Epithelial cell of prostate (primary cell): ENCODE measurements around the gene IFNL3.
"Not testable (repeated sequence)": the region's sequence is repeated elsewhere in the genome, so short reads cannot be mapped to it uniquely, and the experiment has no call there.

ENCODE experiments used
- DNase-seq: peaks from one replicate; pipeline ENCODE4 v3.0.0-alpha.2; 2011; ENCODE audit warnings: low read depth, low spot score
- H3K27ac ChIP-seq: fragments of 450-650 bp; 2 replicates; pipeline ENCODE4 v1.5.1; 2017; ENCODE audit warnings: mild to moderate bottlenecking

The IFNL3 gene

DNA sequence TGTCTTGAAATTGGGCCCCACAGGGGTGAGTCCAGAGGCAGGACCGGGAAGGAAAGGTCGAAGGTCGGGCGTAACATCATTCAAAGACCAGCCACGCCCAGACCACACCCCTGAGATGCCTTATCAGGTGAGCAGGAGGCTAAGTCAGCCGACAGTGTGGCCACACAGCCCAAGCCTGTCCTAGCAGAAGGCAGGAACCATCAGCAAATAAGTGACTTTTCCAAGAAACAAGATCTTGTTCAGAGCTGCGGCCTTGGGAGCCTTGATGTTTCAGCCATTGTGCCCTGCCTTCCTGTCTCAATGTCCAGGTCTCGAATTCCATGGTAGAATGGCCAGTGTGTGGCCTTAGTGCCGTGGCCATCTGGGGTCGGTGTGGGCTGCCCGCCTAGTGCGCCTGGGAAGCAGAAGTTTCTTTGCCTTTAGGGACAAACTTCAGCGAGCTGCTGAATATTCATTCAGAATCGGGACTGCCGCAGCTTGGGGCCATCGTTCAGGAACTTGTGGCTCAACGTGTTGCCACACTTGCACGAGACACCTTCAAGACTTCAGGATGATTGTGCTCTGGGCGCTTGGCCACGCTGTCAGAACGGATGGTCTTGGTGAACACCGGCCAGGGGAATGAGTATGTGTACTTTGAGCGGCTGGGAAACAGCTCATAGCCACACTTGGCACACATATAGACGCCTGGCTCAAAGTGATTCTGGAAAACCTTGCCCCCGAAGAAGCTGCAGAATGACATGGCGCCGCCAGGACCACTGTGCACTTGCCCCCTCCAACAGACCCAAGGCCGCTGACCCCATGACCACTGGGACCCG is 9.9 kb upstream of the IFNL3 start:
- H3K27ac ChIP-seq = no peak overlapping the region
- DNase-seq = no peak

DNA sequence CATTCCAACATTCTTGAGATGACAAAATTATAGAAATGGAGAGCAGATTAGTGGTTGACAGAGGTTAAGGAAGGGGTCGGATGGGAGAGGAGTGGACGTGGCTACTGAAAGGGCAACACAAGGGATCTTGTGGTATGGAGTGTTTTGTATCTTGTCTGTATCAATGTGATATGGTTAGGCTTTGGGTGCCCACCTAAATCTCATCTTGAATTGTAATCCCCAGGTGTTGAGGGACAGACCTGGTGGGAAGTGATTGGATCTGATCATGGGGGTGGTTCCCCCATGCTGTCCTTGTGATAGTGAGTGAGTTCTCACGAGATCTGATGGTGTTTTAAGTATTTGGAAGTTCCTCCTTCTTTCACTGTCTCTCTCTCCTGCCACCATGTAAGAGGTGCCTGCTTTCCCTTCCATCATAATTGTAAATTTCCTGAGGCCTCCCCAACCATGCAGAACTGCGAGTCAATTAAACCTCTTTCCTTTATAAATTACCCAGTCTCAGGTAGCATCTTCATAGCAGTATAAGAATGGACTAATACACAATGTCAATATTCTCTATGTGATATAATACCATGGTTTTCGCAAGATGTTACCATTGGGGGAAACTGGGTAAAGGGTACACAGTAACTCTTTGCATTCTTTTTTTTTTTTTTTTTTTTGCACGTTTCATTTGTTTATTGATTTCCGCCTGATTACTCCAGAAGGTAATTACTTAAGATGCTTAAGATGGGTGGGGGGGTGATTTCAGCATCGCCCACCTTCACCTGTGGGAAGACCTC is 8.8 kb upstream of the IFNL3 start:
- no peak for DNase-seq
- no peak overlapping the region for H3K27ac ChIP-seq

DNA sequence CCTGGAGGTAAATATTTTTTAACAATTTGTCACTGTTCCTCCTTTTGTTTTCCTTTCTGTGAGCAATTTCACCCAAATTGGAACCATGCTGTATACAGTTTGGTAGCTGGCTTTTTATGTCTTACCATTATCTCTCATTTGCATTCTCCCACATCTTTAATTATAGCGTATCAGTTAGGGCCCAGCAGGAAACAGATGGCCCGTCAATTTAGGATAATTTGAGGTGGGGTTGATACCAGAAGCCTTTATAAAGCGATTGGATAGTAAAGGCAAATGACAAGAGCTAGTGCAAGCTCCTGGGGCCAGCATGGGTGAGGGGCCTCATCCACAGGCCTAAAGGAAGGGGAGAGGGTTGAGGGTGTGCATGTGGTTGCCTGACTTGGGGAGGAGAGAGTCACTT is 7.7 kb upstream of the IFNL3 start:
- no peak for DNase-seq
- H3K27ac ChIP-seq = no peak overlapping the region

DNA sequence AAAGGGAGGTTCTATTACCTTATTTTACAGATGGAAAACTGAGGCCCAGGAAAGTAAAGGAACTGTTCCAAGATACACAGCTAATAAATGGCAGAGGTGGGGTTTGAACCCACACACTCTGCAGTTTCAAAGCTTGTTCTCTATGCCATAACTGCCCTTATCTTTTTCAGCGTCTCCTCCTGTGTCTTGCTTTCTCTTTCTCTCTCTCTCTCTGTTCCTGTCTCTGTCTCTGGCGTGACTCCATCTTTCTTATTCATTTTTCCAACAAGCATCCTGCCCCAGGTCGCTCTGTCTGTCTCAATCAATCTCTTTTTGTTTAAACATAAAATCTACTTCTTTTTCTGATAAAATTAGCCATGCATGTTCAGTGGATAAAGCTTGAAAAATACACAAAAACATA is 7.0 kb upstream of the IFNL3 start:
- H3K27ac ChIP-seq = no peak overlapping the region
- DNase-seq = no peak

DNA sequence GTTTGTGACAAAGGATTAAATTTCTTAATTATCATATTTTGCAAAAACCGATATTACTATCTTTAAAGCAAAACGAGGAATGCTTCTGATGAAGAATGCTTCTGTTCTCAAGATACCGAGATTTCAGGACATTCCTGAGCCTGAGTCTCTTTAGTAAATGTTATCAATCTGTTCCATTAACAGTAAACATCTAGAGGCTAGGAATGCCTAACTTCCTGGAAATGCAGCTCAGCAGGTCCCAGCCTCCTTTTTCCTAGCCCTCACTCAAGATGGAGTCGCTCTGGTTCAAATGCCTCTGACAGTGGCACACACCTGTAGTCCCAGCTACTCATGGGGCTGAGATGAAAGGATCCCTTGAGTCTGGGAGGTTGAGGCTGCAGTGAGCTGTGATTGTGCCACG is 6.3 kb upstream of the IFNL3 start:
- no peak for DNase-seq
- H3K27ac ChIP-seq = no peak overlapping the region

DNA sequence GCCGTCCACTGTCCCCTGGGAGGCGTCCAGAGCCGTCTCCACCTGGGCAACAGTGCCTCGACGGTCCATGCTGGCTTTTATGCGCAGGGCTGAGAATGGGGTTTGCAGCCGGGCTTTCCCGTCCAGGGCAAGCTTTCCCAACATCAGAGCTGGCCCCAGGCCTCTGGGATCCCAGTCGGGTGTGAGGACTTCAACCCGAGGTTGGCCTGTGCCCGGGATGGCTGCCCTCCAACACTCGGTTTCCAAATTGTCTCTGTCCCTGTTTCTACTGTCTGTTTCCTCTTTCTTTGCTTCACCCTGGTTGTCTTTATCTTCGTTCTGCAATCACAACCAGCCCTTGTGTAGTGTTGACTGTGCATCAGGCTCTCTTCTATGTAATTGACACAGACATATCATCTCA is 4.0 kb upstream of the IFNL3 start, which contains the start of gene IFNL4:
Gene IFNL4, minus strand, starts transcription at position 51 of the 400 bp plus-strand sequence.
- no peak for DNase-seq
- H3K27ac ChIP-seq = no peak within 1 kb of the TSS

DNA sequence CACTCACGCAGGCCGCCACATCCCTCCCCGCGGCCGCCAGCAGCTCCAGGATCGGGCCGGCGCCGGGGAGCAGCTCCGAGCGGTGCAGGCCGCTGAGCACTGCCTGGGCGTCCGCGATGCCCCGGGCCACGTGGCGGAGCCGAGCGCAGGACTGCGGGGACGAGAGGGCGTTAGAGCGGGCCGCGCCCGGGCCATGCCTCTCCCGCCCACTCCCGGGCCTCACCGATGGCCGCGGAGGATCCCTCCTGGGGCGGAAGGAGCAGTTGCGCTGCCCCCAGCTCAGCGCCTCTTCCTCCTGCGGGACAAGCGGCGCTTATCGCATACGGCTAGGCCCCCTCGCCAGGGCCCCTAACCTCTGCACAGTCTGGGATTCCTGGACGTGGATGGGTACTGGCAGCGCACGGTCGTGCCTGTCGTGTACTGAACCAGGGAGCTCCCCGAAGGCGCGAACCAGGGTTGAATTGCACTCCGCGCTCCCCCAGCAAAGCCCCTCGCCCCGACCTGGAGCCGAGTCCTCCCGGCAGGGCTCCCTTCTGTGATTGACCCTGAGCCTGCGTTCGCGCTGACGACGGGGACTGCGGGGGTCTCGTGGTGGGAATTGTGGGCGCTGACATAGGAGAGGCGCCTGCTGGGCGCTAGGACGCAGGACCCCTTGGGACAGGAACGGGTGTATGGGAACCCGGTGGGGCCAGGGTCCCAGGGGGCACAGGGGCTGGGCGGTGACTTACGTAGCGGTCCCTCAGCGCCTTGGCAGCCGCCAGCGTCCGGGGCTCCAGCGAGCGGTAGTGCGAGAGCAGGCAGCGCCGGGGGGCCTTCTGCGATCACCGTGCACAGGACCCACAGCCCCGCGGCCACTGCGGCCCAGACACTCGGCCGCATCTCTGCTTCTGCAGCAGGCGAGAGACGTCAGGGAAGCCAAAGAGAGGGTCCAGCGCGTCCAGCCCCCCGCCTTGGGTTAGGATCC is 3.2 kb upstream of the IFNL3 start:
- no peak for DNase-seq
- H3K27ac ChIP-seq = no peak overlapping the region

DNA sequence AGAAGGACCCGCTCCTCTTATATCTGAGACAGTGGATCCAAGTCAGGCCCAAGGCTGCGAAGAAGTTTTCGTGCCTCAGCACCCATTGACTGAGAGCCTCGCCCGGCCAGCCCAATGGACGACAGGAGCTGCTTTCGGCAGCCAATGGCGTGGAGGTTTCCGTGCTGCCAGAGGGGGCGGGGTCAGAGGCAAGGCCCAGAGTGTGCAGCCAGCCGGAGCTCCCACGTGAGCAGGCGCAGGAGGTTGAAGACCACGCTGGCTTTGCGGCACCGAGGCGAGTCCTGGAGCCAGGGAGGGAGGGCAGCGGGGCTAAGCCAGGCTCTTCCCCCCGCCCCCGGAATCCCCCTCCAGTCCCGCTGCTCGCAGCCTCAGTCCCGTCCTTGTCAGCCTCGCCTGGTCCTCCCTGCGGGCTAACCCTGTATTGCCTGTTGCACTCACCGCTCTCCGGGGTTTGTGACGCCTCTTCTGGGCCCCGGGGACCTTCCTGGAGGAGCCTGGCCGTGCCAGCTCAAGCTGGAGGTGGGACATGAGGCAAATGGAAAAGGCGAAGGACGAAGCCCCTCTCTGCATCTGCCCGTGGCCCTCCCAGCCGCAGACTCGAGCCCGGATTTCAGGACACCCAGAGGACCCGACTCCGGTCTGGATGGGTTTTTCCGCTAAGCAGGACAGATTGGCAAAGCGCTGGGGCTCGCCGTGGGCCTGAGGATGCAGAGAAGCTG is 2.3 kb upstream of the IFNL3 start:
- no peak overlapping the region for H3K27ac ChIP-seq
- DNase-seq = no peak

DNA sequence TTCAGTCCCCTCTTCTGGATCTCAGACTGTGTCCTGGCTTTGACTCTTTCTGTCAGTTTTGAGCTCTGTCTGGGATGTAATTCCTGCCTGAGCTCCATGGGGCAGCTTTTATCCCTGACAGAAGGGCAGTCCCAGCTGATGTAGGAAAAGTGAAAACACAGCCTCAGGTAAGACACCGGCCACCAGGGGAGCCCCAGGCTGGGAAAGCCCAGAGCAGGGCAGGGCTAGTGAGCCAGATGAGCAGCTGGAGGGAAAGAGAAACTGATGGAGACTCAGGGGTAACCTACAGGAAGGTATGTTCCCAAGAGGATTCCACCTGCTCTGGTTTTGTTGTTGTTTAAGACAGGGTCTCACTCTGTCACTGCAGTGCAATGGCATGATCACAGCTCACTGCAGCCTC is 360 bp upstream of the IFNL3 start:
- not testable (repeated sequence) for H3K27ac ChIP-seq, DNase-seq

DNA sequence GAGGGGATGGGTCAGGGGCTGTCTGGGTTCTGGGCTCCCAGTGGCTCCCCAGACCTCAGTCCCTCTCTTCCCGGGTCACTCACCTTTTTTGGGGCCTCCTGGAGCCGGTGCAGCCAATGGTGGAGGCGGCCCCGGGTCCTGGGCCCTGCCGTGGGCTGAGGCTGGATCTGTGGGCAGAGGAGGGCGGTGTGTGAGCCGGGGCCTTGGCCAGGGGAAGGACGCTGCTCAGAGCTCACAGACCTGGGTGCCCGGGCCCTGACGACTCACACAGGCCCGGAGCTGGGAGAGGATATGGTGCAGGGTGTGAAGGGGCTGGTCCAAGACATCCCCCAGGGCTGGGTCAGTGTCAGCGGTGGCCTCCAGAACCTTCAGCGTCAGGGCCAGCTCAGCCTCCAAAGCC is 1.1 kb downstream of the IFNL3 start:
- not testable (repeated sequence) for H3K27ac ChIP-seq, DNase-seq

DNA sequence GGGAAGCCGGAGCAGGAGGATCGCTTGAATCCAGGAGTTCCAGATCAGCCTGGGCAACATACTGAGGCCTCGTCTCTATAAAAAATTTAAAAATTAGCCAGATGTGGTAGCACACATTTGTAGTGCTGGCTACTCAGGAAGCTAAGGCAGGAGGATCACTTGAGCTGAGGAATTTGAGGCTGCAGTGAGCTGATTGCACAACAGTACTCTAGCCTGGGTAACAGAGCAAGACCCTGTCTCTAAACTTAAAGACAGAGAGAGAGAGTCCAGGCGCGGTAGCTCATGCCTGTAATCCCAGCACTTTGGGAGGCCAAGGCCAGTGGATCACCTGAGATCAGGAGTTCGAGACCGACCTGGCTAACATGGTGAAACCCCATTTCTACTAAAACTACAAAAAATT is 4.4 kb downstream of the IFNL3 start:
- no peak overlapping the region for H3K27ac ChIP-seq
- DNase-seq = no peak

DNA sequence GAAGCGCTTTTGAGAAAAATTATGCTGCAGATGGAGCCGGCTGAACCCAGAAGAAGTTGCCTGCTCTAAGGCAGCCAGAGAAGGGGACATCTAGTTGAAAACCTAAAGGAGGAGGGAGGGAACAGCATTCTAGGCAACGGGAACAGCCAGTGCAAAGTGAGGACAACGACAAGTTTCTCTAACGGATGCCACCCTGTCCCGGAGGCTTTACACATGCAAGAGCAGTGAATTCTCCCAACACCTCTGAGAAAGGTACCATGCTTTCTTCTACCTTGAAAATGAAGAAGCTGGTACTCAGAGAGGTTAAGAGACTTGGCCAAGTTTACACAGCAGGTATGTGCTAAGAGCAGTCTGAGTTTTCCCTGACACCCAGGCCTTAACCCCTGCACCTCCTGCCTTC is 5.9 kb downstream of the IFNL3 start:
- DNase-seq = no peak
- H3K27ac ChIP-seq = no peak overlapping the region

DNA sequence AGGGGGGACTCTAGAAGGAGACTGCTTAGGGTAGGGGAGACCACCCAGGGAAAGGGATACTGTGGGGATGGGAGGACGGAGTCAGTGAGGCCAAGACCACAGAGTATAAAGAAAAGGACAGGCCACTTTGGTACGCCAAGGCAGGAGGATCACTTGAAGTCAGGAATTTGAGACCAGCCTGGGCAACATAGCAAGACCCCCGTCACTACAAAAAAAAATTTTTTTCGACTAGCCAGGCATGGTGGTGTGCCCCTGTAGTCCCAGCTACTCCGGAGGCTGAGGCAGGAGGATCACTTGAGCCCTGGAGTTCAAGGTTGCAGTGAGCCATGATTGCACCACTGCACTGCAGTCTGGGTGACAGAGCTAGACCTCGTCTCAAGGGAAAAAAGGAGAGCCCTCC is 6.6 kb downstream of the IFNL3 start:
- H3K27ac ChIP-seq = no peak overlapping the region
- DNase-seq = no peak

DNA sequence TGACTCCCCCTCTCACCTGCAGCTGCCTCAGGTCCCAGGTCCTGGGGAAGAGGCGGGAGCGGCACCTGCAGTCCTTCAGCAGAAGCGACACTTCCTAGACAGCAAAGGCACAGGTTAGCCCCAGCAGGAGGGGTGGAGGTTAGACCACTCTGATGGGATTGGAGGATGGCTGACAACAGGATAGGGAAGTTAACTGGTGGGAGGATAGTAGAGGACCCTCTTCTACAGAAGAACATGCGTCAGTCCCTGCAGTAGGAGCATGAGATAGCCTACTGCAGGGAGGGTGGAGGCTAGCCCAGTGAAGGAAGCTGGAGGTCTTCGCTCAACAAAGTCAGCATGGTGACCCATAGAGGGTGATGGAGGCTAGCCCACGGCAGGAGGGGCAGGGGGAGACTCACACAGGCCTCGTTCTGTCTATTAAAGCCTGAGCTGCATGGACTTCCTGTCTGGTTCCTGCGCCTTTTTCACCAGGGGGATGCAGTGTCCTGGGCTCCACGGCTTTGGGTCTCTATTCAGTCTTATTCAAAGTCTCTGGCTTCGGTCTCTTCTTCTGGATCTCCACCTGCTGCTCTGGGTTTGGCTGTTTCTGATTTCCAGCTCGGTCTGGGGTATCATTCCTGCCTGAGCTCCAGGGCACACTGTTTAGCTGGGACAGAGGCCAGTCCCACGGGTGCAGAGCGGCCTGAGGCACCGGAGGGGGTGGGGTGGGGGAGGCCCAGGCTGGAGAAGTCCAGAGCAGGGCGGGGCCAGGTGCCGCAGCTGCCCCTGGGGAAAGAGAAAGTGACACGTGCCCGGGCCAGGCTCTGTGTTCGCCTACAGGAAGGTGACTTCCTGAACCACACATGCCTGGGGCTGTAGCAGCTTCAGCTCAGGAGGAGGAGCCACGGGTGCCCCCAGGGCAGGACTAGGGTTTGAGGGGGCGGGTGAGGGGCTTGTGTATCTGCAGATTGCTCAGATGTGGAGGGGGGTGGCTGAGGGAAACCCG is 7.3 kb downstream of the IFNL3 start:
- no peak for DNase-seq
- no peak overlapping the region for H3K27ac ChIP-seq

DNA sequence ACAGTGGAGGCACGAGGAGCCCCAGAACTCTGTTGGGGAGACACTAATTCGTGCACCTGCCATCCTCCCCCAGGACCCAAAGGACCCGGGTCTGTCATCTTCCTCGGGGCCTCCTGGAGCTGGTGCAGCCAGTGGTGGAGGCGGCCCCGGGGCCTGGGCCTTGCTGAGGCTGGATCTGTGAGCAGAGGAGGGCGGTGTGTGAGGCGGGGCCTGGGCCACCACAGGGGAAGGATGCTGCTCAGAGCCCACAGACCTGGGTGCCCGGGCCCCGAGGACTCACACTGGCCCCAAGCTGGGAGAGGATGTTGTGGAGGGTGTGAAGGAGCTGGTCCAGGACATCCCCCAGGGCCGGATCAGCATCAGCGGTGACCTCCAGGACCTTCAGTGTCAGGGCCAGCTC is 8.3 kb downstream of the IFNL3 start:
- H3K27ac ChIP-seq = no peak overlapping the region
- no peak for DNase-seq

DNA sequence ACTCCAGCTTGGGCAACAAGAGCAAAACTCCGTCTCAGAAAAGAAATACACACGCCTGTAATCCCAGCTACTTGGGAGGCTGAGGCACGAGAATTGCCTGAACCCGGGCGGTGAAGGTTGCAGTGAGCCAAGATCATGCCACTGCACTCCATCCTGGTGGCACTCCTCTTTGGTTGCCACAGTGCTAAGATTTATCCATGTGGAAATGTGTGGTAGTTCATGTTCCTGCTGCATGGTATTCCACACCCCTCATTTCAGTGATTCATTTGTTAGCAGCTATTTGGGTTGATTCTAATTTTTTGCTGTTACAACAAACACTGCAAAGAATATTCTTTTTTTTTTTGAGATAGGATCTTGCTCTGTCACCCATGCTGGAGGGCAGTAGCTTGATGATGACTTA is 12.1 kb downstream of the IFNL3 start:
- no peak for DNase-seq
- no peak overlapping the region for H3K27ac ChIP-seq

DNA sequence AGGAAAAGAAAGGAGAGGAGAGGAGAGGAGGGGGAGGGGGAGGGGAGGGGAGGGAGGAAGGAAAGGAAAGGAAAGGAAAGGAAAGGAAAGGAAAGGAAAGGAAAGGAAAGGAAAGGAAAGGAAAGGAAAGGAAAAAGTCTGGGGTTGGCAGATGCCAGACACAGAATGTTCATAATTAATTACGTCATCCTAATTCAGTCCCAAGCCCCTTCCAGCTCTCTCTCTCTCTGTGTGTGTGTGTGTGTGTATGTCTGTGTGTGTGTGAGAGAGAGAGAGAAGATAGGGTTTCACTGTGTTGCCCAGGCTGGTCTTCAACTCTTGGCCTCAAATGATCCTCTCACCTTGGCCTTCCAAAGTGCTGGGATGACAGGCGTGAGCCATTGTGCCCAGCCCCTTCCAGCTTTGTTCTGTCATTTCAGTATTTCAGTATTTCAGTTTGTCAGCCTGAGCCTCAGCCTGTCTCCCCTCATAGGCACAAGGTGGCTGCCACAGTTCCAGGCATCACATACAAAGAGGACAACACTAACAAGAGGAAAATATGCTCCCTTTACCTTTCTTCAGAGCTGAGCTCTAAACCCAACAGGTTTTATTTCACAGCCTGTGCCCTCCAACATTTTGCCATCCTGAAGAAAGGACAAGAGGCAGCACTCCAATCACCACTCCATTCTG is 14.6 kb downstream of the IFNL3 start:
- no peak overlapping the region for H3K27ac ChIP-seq
- DNase-seq = no peak

DNA sequence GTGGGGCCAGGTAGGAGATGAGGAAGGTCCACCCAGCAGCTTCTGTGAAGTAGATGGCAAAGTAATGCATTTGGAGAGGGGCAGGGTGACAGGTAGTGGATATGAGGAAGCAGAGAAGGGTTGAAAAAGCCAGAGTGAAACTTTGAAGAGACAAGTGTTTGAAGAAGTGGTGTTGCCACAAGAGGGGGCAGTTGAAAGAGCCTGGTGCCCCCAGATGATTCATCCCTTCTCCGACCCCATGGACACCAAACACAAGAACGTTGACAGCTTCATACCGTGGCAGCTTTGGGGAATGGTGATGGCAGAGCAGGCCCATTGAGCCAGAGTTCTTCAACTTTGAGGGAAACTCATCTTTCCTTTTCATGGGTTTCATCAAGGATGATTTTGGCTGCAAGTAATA is 19.9 kb downstream of the IFNL3 start:
- H3K27ac ChIP-seq = no peak overlapping the region
- DNase-seq = no peak
